ENCODE measurements around the gene KMT2A. TPM values are rescaled to one million over a fixed set of nuclear protein-coding genes. Genes with fewer than 3 reads are reported as not detected.
"Not testable (repeated sequence)": the region's sequence is repeated elsewhere in the genome, so short reads cannot be mapped to it uniquely, and the experiment has no call there.

KMT2A gene
- total RNA-seq, 2 experiments from 2014 or later = 135 to 140 TPM

DNA sequence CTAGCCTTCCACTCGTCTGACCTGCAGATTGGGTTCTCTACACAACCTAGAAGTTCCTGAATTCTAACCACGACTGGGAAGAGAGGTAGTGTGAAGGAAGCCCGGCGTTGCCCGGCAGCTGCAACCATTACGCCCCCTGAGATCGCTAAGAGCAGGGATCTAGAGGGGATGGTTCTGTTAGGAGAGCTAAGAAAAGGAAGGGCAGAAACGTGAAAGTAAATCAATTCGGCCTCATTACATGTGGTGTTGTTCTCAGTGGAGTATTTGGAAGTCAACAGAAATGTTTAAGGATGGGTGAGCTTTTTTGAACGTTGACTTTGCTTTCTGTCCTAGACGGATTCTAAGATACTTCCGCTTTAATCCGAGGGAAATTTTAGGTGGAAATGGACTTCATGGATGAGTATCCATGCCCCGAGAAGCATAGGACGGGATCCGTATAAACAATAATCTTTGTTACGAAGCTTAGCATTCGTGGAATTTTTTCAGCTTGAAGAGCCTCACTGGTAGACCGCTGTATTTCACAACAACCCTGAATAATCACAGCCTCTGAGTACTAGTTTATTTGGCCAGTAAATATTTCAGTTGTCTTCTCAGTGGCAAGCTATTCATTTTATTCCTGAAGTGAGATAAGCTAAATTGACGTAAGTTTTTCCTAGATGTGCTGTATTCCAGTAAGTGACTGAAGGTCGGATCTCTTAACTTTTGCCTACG, 34.3 kb upstream of the KMT2A start:
- intact Hi-C loops (cut with DNase I, micrococcal nuclease) = loop anchor here (1.0 to 5.0 kb wide), 5 partner anchors 34 to 255 kb away; partner anchors contain the start of genes KMT2A (in 1 of the 2) and UBE4A (in 1 of the 2)
- peak overlapping the region; percentile 90 to 93 for H3K27ac ChIP-seq (ENCODE audit: low read depth in 1 of 2, low read length in 2 of 2)
- no peak for ATAC-seq (ENCODE audit: poor library complexity)
- peaks cover 34% of the 10 kb centered on the region for H3K36me3 ChIP-seq (ENCODE audit: insufficient read depth, low read length)
- CTCF ChIA-PET = interaction anchor here (0.7 to 6.5 kb wide), 7 partner anchors 29 to 204 kb away, joined by 3 to 30 read pairs (median 3); partner anchors contain the start of gene KMT2A
- H3K27ac Mint-ChIP-seq = peak overlapping the region; percentile 96
- POLR2A ChIA-PET = interaction anchor here (0.5 to 2.1 kb wide), 8 partner anchors 10 to 181 kb away, joined by 3 to 24 read pairs (median 3); partner anchors contain the start of genes CD3E, KMT2A and UBE4A
- H3K27me3 Mint-ChIP-seq = no peaks in the 10 kb centered on the region
- no peaks in the 10 kb centered on the region for H3K27me3 ChIP-seq (ENCODE audit: control insufficient read depth in 1 of 2, insufficient read depth in 2 of 2, low read length in 2 of 2)
- DNase-seq = no peak
- peak overlapping the region; percentile 97 for H3K4me3 ChIP-seq (ENCODE audit: low read length)
- TF ChIP-seq, protein P1, sequence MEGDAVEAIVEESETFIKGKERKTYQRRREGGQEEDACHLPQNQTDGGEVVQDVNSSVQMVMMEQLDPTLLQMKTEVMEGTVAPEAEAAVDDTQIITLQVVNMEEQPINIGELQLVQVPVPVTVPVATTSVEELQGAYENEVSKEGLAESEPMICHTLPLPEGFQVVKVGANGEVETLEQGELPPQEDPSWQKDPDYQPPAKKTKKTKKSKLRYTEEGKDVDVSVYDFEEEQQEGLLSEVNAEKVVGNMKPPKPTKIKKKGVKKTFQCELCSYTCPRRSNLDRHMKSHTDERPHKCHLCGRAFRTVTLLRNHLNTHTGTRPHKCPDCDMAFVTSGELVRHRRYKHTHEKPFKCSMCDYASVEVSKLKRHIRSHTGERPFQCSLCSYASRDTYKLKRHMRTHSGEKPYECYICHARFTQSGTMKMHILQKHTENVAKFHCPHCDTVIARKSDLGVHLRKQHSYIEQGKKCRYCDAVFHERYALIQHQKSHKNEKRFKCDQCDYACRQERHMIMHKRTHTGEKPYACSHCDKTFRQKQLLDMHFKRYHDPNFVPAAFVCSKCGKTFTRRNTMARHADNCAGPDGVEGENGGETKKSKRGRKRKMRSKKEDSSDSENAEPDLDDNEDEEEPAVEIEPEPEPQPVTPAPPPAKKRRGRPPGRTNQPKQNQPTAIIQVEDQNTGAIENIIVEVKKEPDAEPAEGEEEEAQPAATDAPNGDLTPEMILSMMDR (IDR thresholded peaks at IDR 0.05) = no peak
- peak overlapping the region; percentile 93 for H3K4me3 Mint-ChIP-seq
- H3K9me3 Mint-ChIP-seq = no peaks in the 10 kb centered on the region
- H3K9me3 ChIP-seq (ENCODE audit: control insufficient read depth in 1 of 2, insufficient read depth in 1 of 2, low read length in 2 of 2) = no peaks in the 10 kb centered on the region
- H3K4me1 Mint-ChIP-seq (ENCODE audit: low read depth) = peaks cover 78% of the 10 kb centered on the region
- peaks cover 53% of the 10 kb centered on the region for H3K36me3 Mint-ChIP-seq (ENCODE audit: low read depth)
- H3K4me1 ChIP-seq (ENCODE audit: insufficient read depth, low read length) = peaks cover 46% of the 10 kb centered on the region

DNA sequence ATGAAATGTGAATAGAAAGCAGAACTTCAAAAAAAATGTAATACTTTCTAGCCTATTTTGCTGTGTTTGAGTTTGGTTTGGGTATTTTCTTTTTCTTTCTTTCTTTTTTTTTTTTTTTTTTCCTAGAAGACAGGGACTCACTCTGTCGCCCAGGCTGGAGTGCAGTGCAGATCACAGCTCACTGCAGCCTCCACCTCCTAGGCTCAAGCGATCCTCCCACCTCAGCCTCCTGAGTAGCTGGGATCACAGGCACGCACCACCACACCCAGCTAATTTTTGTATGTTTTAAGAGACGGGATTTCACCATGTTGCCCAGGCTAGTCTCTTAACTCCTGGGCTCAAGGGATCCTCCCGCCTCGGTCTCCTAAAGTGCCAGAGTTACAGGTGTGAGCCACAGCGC, 33.7 kb upstream of the KMT2A start:
- peak overlapping the region; percentile 96 for H3K27ac Mint-ChIP-seq
- CTCF ChIA-PET = interaction anchor here (0.7 to 6.5 kb wide), 7 partner anchors 30 to 204 kb away, joined by 3 to 30 read pairs (median 3); partner anchors contain the start of gene KMT2A
- Histone ChIP-seq H3K4me1 (ENCODE audit: insufficient read depth, low read length) (peaks cover 46% of the 10 kb centered on the region), H3K36me3 (ENCODE audit: insufficient read depth, low read length) (peaks cover 35% of the 10 kb centered on the region), H3K4me3 (ENCODE audit: low read length) (peak overlapping the region; percentile 97)
- not testable (repeated sequence) for H3K27ac ChIP-seq (ENCODE audit: low read depth in 1 of 2, low read length in 2 of 2); H3K27me3 Mint-ChIP-seq; DNase-seq; H3K9me3 ChIP-seq (ENCODE audit: control insufficient read depth in 1 of 2, insufficient read depth in 1 of 2, low read length in 2 of 2); H3K9me3 Mint-ChIP-seq; ATAC-seq (ENCODE audit: poor library complexity); H3K27me3 ChIP-seq (ENCODE audit: control insufficient read depth in 1 of 2, insufficient read depth in 2 of 2, low read length in 2 of 2)
- H3K36me3 Mint-ChIP-seq (ENCODE audit: low read depth) = peaks cover 53% of the 10 kb centered on the region
- peaks cover 75% of the 10 kb centered on the region for H3K4me1 Mint-ChIP-seq (ENCODE audit: low read depth)
- POLR2A ChIA-PET = interaction anchor here (0.6 to 2.1 kb wide), 6 partner anchors 24 to 182 kb away, joined by 3 to 24 read pairs (median 3); partner anchors contain the start of genes CD3E, KMT2A and UBE4A
- intact Hi-C loops (cut with DNase I, micrococcal nuclease) = loop anchor here (5.0 kb wide), 3 partner anchors 40 to 255 kb away; partner anchors contain the start of gene UBE4A (in 1 of the 2)
- H3K4me3 Mint-ChIP-seq = peak overlapping the region; percentile 93

DNA sequence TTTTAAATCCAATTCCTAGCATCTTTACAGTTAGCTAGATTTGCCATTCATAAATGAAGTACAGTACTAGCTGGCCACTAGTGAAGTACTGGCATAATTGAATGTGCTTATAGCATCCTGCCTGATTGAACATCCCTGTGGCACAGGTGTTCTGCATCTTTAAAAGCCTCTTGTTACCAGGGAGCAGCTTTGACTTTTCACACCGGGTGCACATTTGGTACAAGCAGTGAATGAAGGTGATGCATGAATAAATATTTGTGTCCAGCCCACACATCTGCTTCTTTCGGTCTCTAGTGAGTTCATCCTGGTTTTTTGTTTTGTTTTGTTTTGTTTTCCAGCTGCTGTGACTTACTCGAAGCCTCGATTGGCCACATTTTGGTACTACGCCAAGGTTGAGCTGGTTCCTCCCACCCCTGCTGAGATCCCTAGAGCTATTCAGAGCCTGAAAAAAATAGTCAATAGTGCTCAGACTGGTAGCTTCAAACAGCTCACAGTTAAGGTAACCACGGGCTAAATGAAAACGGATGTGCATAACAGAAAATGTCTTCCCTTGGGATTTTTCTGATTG, 29.6 kb upstream of the KMT2A start:
- Mint-ChIP-seq H3K4me3 (no peak overlapping the region), H3K27ac (peak overlapping the region; percentile 58), H3K27me3 (no peaks in the 10 kb centered on the region), H3K36me3 (ENCODE audit: low read depth) (peaks cover 70% of the 10 kb centered on the region), H3K9me3 (no peaks in the 10 kb centered on the region), H3K4me1 (ENCODE audit: low read depth) (peaks cover 54% of the 10 kb centered on the region)
- Histone ChIP-seq H3K27me3 (ENCODE audit: control insufficient read depth in 1 of 2, insufficient read depth in 2 of 2, low read length in 2 of 2) (no peaks in the 10 kb centered on the region), H3K4me3 (ENCODE audit: low read length) (no peak overlapping the region), H3K27ac (ENCODE audit: low read depth in 1 of 2, low read length in 2 of 2) (no peak overlapping the region), H3K4me1 (ENCODE audit: insufficient read depth, low read length) (peaks cover 21% of the 10 kb centered on the region), H3K36me3 (ENCODE audit: insufficient read depth, low read length) (peaks cover 63% of the 10 kb centered on the region), H3K9me3 (ENCODE audit: control insufficient read depth in 1 of 2, insufficient read depth in 1 of 2, low read length in 2 of 2) (no peaks in the 10 kb centered on the region)
- TF ChIP-seq, protein P1 (IDR thresholded peaks at IDR 0.05) = no peak
- CTCF ChIA-PET = interaction anchor here (0.9 kb wide), 1 partner anchor 9 kb away, joined by 3 read pairs; no protein-coding TSS in a partner anchor
- ATAC-seq (ENCODE audit: poor library complexity) = no peak
- intact Hi-C loops (cut with DNase I, micrococcal nuclease) = no loop called here
- DNase-seq = no peak
- POLR2A ChIA-PET = interaction anchor here (0.9 to 1.8 kb wide), 2 partner anchors 29 to 31 kb away, joined by 3 to 10 read pairs; partner anchors contain the start of gene KMT2A

Measured in CD4-positive, alpha-beta T cell (primary cell).